ENCODE results near the gene TLE4.
"Not testable (repeated sequence)": the region's sequence is repeated elsewhere in the genome, so short reads cannot be mapped to it uniquely, and the experiment has no call there.

The TLE4 gene

GRCh38 chr9:79571309-79572031 is at the start of gene TLE4:
TLE4 (plus strand) TSS chr9:79571965; CDS start chr9:79572791, 826 bp downstream.
- DNase-seq: peak; percentile 96

DNA sequence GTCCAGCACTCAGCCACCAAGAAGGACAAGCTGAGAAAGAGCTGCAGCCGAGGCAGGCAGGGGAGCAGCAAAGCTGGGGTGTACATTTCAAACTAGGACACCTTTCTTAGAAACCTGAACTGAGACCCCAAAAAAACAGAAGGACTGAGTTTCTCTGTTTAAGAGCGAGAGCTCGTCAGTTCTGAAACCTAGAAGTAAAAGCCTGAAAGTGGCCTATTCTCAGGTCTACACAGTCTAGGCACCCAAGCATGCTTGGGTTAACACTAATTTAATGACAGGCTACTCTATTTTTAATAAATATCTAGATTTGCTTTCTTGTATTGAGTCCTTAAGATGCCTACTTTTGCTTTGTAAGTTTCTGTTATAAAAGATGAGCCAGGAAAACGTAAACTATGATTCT is 49.0 kb upstream of the TLE4 start:
- no peak for DNase-seq

- no peak for DNase-seq
Observed at GRCh38 chr9:79524266-79524665, 47.5 kb upstream of the TLE4 start.

GRCh38 chr9:79526149-79526672 is 45.6 kb upstream of the TLE4 start:
- DNase-seq: no peak

- no peak for DNase-seq
Observed at GRCh38 chr9:79535534-79535933, 36.2 kb upstream of the TLE4 start.

- no peak for DNase-seq
Observed at GRCh38 chr9:79537838-79538237, 33.9 kb upstream of the TLE4 start.

GRCh38 chr9:79542735-79543620 is 28.8 kb upstream of the TLE4 start:
- no peak for DNase-seq

DNA sequence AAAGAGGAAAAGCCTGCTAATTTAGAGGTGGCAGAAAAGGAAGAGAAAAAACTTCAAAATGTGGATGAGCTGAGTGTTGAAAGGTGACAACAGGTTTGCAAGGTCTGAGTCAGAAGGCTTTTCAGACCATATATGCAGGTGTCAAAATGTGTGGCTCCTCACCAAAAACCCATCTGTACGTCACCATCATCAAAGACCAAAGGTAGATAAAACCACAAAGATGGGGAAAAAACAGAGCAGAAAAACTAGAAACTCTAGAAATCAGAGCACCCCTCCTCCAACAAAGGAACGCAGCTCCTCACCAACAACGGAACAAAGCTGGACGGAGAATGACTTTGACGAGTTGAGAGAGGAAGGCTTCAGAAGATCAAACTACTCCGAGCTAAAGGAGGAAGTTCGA is 27.4 kb upstream of the TLE4 start:
- DNase-seq: not testable (repeated sequence)

DNA sequence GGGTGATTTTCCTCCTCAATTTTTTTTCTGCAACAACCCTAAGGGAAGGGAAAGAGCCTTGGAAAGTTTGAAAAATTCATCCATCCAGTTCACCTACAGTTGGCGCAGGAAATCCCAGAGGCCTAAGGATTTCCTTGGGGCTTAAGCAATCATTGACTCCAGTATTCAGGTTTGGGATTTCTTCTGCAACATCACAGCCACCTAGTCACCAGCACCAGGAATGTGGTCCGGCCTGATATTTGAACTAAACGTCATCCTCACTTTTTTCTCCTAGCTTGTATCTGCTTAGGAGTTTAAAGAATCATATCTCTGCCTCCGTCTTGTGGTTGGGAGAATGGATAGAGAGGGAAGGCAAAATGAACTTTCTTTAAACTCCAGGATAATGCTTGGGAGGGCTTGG is 20.2 kb upstream of the TLE4 start:
- DNase-seq: no peak

DNA sequence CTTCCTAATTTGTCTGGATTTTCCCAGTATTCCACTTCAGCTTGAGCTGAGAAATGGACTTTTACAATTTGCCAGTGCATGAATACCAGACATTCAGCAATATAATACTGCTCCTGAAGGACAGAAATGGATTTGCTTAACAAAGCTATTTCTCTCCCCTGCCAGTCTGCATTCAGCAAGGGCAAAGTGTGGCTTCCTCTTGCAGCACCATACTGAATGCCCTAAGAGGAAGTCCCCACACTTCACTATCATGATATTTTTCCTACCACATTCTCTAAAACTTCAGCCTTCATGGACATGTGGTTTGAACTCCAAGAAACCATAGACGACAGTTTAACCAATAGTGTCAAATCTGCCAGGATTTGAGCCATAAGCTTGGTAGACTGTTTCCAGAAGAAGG is 19.8 kb upstream of the TLE4 start:
- DNase-seq: no peak

- no peak for DNase-seq
Observed at GRCh38 chr9:79555474-79556089, 16.2 kb upstream of the TLE4 start.

- no peak for DNase-seq
Observed at GRCh38 chr9:79559495-79560181, 12.1 kb upstream of the TLE4 start.

DNA sequence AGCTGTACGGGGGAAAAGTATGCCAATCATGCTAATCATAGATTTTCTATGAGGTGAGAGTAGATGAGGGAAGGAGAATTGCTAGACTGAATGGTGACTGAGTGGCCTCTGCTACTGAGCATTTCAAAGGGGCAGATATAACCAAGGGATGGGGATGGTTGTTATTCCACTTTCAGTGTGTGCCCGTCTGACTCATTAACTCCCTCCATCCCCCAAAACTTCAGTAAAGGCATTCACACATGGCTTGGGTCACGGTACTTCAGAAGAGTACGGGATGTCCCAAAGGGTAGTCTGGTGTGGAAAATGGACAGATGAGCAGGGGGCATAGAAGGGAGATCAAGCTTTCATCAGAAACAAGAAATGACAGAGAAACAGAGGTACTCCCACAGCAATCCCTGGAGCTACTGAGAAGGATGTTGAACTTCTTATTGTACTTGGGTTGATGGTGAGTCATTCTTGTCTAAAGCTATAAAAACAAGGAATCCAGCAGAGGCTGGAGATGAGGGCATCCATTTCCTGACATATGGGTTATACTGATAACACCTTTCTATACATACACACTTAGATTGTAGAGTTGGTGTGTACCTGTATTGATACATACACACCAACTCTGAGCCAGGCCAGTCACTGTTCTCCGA is 8.9 kb upstream of the TLE4 start:
- DNase-seq: no peak

- no peak for DNase-seq
Observed at GRCh38 chr9:79564105-79564504, 7.7 kb upstream of the TLE4 start.

DNA sequence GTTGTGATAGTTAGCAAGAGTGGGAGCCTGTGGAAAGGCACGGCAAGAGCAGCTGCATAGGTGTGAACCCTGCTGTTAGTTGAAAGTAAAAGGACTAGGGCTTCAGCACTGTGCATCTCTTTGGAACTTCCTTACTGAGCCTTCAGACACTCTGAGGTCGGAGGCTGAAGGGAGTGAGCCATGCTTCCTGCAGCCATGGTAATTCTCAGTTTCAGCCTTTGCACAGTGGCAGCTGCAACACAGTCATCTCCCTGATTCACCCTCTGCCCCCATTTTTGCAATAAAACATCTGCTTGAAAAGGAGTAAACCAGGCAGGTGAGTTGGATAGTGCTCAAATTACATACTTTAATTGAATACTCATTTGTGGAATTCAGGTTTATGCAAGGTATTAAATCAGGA is 6.5 kb upstream of the TLE4 start:
- DNase-seq: no peak

- no peak for DNase-seq
Observed at GRCh38 chr9:79567671-79568098, 4.1 kb upstream of the TLE4 start.

DNA sequence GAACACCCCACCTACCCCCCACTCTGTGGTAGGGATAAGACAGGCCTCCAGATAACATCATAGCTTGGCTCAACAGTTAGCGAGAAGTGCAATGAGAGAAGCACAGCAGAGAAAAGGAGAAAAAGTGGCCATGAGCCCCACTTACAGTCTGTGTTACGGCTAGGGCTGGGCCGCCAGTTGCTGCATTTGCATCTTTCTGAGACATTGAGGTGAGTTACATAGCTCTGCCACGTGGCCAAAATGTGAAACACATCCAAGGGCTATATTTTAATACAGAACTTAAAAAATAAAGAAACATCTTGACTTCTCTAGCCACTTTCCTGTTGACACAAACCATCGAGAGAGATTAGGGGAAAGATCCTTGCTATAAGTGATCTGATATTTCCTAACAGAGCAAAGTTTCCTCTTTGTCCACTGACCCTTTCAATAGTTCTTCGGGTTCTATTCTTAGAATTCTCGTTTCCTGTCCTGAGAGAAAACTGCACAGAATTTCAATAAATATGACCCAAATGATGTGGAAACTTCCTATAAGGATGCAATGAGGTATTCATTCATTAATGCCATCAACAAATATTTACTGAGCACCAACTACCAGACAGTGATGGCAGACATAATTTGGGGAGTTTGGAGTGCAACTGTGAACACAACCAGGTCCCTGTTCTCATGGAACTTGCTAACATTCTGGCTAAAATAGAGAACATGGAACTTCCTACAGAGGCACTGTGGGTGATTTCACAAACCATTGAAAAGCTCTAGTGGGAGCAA is 3.2 kb upstream of the TLE4 start:
- DNase-seq: no peak

GRCh38 chr9:79569814-79570447 is 1.8 kb upstream of the TLE4 start:
- DNase-seq: no peak

GRCh38 chr9:79570448-79571308 is 1.1 kb upstream of the TLE4 start:
- DNase-seq: peak; percentile 80

DNA sequence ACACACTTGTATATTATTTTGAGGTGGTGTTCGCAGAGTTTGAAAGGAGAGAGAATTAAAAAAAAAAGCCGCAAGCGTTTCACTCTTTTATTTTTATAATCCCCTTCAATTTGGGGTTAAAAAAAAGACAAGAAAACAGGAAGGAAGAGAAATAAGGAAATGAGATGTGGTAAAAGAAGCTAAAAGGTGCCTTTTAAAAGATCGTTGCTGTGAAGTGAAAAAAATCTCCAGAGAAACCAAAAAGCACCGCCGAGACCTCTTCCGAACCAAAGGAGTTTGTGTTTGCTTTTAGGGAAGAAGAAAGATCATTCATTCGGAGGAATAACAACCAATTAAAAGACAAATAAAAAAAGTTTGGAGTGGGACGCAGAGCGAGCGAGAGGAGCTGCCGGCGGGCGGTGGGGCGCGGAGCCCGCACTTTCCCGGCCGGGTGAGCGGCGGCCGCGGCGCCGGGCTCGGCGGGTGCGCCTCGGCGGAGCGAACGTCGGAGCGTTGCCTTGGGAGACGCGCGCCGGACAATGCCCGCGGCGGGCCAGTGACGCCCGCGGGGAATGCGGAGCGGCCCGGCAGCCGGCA is 355 bp downstream of the TLE4 start:
- no peak for DNase-seq

All from activated CD8-positive, alpha-beta memory T cell treated with anti-CD3 and anti-CD28 coated beads, Interleukin-2, amount 50 U/mL, for 48 hours (primary cell).